Spleen (tissue), 11 donors: ENCODE data around the gene EPHB2. TPM values are rescaled to one million over a fixed set of nuclear protein-coding genes. Genes with fewer than 3 reads are reported as not detected.

Source experiments
- DNase-seq: peaks from one replicate; pipeline ENCODE4 v3.0.0-alpha.2; 2020
- H3K27ac ChIP-seq, 8 donors: fragments of 200-600 bp; sonication (generic) in 7 of 8; 1 replicate in 4 of 8; 2 replicates in 4 of 8; pipeline versions ENCODE4 v1.5.0 to v1.8.0; 2016 to 2021; ENCODE audit warnings: inconsistent platforms in 4 of 8, mild to moderate bottlenecking in 4 of 8, moderate library complexity in 1 of 8
- H3K27me3 ChIP-seq, 7 donors: fragments of 200-600 bp; sonication (generic) in 6 of 7; replicated peaks in 1 of 7; 1 replicate in 4 of 7; 2 replicates in 3 of 7; pipeline versions ENCODE4 v1.5.0 to v1.8.0; 2016 to 2021; ENCODE audit warnings: inconsistent platforms in 3 of 7, mild to moderate bottlenecking in 1 of 7
- H3K36me3 ChIP-seq, 6 donors: fragments of 200-600 bp; sonication (generic) in 5 of 6; 1 replicate in 4 of 6; 2 replicates in 2 of 6; pipeline versions ENCODE4 v1.5.0 to v1.8.0; 2016 to 2021; ENCODE audit warnings: inconsistent platforms in 2 of 6
- H3K4me1 ChIP-seq, 6 donors: fragments of 200-600 bp; sonication (generic) in 5 of 6; 1 replicate in 3 of 6; 2 replicates in 3 of 6; pipeline versions ENCODE4 v1.5.0 to v1.8.0; 2016 to 2021; ENCODE audit warnings: inconsistent platforms in 3 of 6
- H3K4me3 ChIP-seq, 8 donors: fragments of 200-600 bp; sonication (generic) in 7 of 8; 1 replicate in 4 of 8; 2 replicates in 4 of 8; pipeline versions ENCODE4 v1.5.0 to v1.8.0; 2016 to 2021; ENCODE audit warnings: inconsistent platforms in 4 of 8, mild to moderate bottlenecking in 4 of 8, moderate library complexity in 2 of 8
- H3K9me3 ChIP-seq, 8 donors: fragments of 200-600 bp; sonication (generic) in 7 of 8; 1 replicate in 4 of 8; 2 replicates in 4 of 8; pipeline versions ENCODE4 v1.5.0 to v1.8.0; 2016 to 2021; ENCODE audit warnings: inconsistent platforms in 4 of 8
- CTCF ChIP-seq, 11 experiments: fragments of 200-600 bp in 7 of 11; fragments of 450-650 bp in 4 of 11; sonication (generic) in 4 of 11; IDR thresholded peaks in 8 of 11; conservative IDR thresholded peaks in 3 of 11; 1 replicate in 7 of 11; 2 replicates in 4 of 11; pipeline versions ENCODE4 v1.4.0 to v1.8.0; 2016 to 2021; ENCODE audit warnings: antibody characterized with exemption in 11 of 11, inconsistent platforms in 4 of 11, mild to moderate bottlenecking in 1 of 11
- POLR2A ChIP-seq, 3 donors: fragments of 450-650 bp; IDR thresholded peaks; one replicate each; pipeline ENCODE4 v1.5.1; 2017; ENCODE audit warnings: antibody characterized with exemption in 3 of 3, mild to moderate bottlenecking in 1 of 3
- POLR2AphosphoS5 ChIP-seq, 3 donors: sonication (generic); formaldehyde crosslinking; IDR thresholded peaks; one replicate each; pipeline ENCODE4 v1.5.1; 2017; ENCODE audit warnings: antibody characterized with exemption in 3 of 3
- WGBS, 5 donors: extraction: QIAGEN DNeasy Blood & Tissue Kit in 3 of 5; methylation state at CpG; one replicate each; pipeline versions ENCODE4 v1.1.5 to v1.1.7; 2013 to 2018; 5-methylcytosine and 5-hydroxymethylcytosine counted together
- intact Hi-C: fragments of 100-400 bp; cut with DNase I; formaldehyde crosslinking; loops from one replicate; pipeline ENCODE4 v1.15.0; 2023; ENCODE audit warnings: low total_unique reads
- polyA plus RNA-seq, 3 donors: library from polyadenylated mRNA; stranded (reverse); fragments of 200-250 nt; gene quantifications; one replicate each; pipeline ENCODE4 v1.2.1, GENCODE V29; 2013
- total RNA-seq, 7 donors: library from RNA; depleted of rRNA in 3 of 7; stranded (reverse); fragments of >200 nt in 3 of 7; fragmentation: NEBNext Ultra II Directional in 4 of 7; extraction: Animal tissue kit (Norgen Biotek cat#: 25700) in 4 of 7; gene quantifications; one replicate each; pipeline versions ENCODE4 v1.1.0 to v1.2.1, GENCODE V29; 2016 to 2021
- donor health status: healthy with polysubstance abuse.
- donor health status: DM: no; HTN: no; CAD: no; lungs with moderate emphysema.
- donor health status: DM: no; HTN: no; CAD: no.
- donor health status: Bipolar disorder and iron deficiency.
- donor health status: healthy.
- donor health status: DM: no; HTN: no; CAD: no.
- donor health status: DM: yes; HTN: yes; CAD: no.

EPHB2 gene
- total and polyA plus RNA-seq, 10 donors = 0.67 to 9.3 (median 6.3) TPM

DNA sequence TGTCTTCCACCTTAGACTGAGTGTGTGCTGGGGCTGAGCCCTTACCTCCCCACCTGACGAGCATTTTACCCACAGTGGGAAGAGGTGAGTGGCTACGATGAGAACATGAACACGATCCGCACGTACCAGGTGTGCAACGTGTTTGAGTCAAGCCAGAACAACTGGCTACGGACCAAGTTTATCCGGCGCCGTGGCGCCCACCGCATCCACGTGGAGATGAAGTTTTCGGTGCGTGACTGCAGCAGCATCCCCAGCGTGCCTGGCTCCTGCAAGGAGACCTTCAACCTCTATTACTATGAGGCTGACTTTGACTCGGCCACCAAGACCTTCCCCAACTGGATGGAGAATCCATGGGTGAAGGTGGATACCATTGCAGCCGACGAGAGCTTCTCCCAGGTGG lies 73.7 kb downstream of the EPHB2 start:
- intact Hi-C loops = no loop called here
- DNase-seq = no peak
- Histone ChIP-seq H3K9me3 (no peaks in the 10 kb centered on the region), H3K4me3 (no peak overlapping the region), H3K27me3 (peaks cover 0 to 17% (median 0%) of the 10 kb centered on the region in 7 donors), H3K36me3 (no peaks in the 10 kb centered on the region), H3K4me1 (peaks cover 0 to 3% (median 0%) of the 10 kb centered on the region in 6 donors), H3K27ac (no peak overlapping the region)
- WGBS, 5 donors = 91 to 96% (median 92%) methylated on average over 19 of the region's 19 CpGs
- TF ChIP-seq CTCF (IDR thresholded peaks at IDR 0.05 in 8 of 11, conservative IDR thresholded peaks at IDR 0.05 in 3 of 11) = no peak
- TF ChIP-seq POLR2AphosphoS5 (IDR thresholded peaks at IDR 0.05) = no peak
- TF ChIP-seq POLR2A (IDR thresholded peaks at IDR 0.05) = no peak

GRCh38 chr1:22784737-22785136 lies 74.1 kb downstream of the EPHB2 start:
- no peak for TF ChIP-seq POLR2AphosphoS5 (IDR thresholded peaks at IDR 0.05)
- TF ChIP-seq POLR2A (IDR thresholded peaks at IDR 0.05) = no peak
- no peak for TF ChIP-seq CTCF (IDR thresholded peaks at IDR 0.05 in 8 of 11, conservative IDR thresholded peaks at IDR 0.05 in 3 of 11)
- peaks cover 0 to 16% (median 0%) of the 10 kb centered on the region in 7 donors for H3K27me3 ChIP-seq
- H3K27ac ChIP-seq = no peak overlapping the region
- H3K4me1 ChIP-seq = no peaks in the 10 kb centered on the region
- no peak overlapping the region for H3K4me3 ChIP-seq
- DNase-seq = no peak
- H3K9me3 ChIP-seq = no peaks in the 10 kb centered on the region
- H3K36me3 ChIP-seq = no peaks in the 10 kb centered on the region
- intact Hi-C loops = no loop called here
- 94 to 99% (median 96%) methylated on average over 13 to 27 of the region's 27 CpGs for WGBS, 5 donors

GRCh38 chr1:22786101-22786500 lies 75.5 kb downstream of the EPHB2 start:
- WGBS, 5 donors = 79 to 93% (median 88%) methylated on average over 1 of the region's 1 CpG
- Histone ChIP-seq H3K36me3 (no peaks in the 10 kb centered on the region), H3K4me1 (no peaks in the 10 kb centered on the region), H3K27ac (no peak overlapping the region), H3K9me3 (no peaks in the 10 kb centered on the region), H3K4me3 (no peak overlapping the region), H3K27me3 (peaks cover 0 to 6% (median 0%) of the 10 kb centered on the region in 7 donors)
- TF ChIP-seq CTCF (IDR thresholded peaks at IDR 0.05 in 8 of 11, conservative IDR thresholded peaks at IDR 0.05 in 3 of 11) (no peak), POLR2A (IDR thresholded peaks at IDR 0.05) (no peak), POLR2AphosphoS5 (IDR thresholded peaks at IDR 0.05) (no peak)
- intact Hi-C loops = no loop called here
- no peak for DNase-seq

DNA sequence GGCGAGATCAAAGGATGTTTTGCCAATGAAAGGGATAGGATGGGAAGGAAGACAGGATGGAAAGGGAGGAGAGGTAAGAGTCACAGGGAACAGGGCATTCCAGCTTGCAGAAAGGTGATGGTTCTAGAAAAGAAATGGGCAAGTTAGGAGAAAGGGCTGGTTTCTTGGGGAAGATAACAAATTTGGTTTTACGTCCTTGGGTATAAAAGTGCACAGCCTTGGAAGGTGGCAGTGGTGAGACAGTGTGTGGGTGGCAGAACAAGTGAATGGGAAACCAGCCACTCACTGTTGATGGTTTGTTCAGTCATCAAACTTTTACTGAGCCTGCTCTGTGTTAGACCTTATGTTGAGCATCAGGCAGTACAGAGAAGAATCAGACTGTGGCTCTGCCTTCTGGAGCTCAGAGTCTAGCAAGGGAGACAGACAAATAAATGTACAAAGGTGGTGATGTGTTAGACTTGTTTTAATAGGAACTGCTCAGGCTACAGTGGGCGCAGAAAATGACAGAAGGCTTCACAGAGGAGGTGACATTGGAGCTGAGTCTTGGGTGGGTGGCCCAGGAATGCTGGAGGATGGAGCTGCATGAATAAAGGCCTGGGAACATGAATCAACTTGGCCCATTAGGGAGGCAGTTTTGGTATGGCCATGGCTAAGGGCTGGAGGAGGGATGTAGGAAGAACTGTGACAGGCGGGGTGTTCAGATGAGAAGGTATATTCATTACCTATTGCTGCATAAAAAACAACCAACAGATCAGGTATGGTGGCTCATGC lies 76.3 kb downstream of the EPHB2 start:
- DNase-seq = no peak
- H3K4me1 ChIP-seq = no peaks in the 10 kb centered on the region
- WGBS, 5 donors = 80 to 89% (median 88%) methylated on average over 4 of the region's 4 CpGs
- intact Hi-C loops = no loop called here
- no peaks in the 10 kb centered on the region for H3K9me3 ChIP-seq
- H3K36me3 ChIP-seq = no peaks in the 10 kb centered on the region
- H3K27me3 ChIP-seq = peaks cover 0 to 6% (median 0%) of the 10 kb centered on the region in 7 donors
- no peak overlapping the region for H3K4me3 ChIP-seq
- no peak for TF ChIP-seq POLR2A (IDR thresholded peaks at IDR 0.05)
- TF ChIP-seq POLR2AphosphoS5 (IDR thresholded peaks at IDR 0.05) = no peak
- no peak for TF ChIP-seq CTCF (IDR thresholded peaks at IDR 0.05 in 8 of 11, conservative IDR thresholded peaks at IDR 0.05 in 3 of 11)
- H3K27ac ChIP-seq = no peak overlapping the region
